HG03060 (cell line): ENCODE measurements around the gene CYB561D2.
"Not testable (repeated sequence)": the region's sequence is repeated elsewhere in the genome, so short reads cannot be mapped to it uniquely, and the experiment has no call there.

Experiments
- ATAC-seq: cut with Tn5 transposase; IDR thresholded peaks from one replicate; pipeline ENCODE4 v1.9.1; 2021; ENCODE audit warnings: low read depth, moderate number of reproducible peaks; ENCODE audit not compliant: unreplicated experiment

CYB561D2 gene, protein sequence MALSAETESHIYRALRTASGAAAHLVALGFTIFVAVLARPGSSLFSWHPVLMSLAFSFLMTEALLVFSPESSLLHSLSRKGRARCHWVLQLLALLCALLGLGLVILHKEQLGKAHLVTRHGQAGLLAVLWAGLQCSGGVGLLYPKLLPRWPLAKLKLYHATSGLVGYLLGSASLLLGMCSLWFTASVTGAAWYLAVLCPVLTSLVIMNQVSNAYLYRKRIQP

GRCh38 chr3:50350527-50351322 is at the start of gene CYB561D2, which contains the start of gene NPRL2:
TSS of gene CYB561D2 (plus strand) at chr3:50350862. CDS start at chr3:50351434, 572 bp downstream.
TSS of gene NPRL2 (minus strand) at chr3:50350775. CDS start at chr3:50350652, 123 bp downstream.
- ATAC-seq = peak; percentile 79

DNA sequence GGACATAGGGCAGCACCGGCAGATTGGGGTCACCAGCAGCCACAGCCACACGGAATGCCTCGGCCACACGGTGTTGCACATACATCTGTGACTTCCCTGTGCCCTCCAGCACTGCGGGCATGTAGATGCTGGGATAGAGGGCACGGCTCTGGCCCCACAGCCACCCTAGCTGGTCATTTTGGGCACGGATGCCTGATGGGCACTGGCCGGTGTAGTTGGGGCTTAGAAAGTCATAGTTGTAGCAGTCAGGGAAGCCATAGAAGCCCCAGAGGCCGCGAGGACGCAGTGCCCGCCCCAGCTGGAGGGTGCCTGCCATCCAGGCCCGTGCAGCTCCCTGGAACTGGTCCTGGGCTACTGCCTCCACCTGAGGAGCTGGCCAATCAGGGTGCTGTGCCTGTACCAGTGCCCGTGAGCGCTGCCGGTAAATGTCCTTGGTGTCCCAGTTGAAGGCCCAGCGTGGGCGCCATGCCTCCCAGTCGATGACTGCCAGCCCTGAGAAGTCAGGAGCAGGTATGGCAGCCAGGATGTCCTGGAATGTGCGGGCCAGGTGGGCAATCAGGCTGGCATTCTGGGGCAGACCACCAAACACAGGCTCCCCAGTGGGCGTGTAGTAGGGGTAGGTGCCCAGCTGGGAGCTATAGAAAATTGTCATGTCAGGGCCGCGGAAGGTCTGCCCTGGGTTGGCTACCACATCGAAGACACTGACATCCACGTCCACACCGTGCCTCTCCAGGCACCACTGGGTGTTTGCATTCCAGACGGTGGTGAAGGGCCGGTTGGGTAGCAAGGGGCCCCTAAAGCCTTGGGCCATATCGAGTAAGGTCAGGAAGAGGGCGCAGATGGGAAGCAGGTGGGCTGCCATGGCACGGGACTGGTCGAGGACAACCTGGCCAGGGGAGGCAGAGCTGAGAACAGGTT is 48.3 kb upstream of the CYB561D2 start:
- ATAC-seq = no peak

DNA sequence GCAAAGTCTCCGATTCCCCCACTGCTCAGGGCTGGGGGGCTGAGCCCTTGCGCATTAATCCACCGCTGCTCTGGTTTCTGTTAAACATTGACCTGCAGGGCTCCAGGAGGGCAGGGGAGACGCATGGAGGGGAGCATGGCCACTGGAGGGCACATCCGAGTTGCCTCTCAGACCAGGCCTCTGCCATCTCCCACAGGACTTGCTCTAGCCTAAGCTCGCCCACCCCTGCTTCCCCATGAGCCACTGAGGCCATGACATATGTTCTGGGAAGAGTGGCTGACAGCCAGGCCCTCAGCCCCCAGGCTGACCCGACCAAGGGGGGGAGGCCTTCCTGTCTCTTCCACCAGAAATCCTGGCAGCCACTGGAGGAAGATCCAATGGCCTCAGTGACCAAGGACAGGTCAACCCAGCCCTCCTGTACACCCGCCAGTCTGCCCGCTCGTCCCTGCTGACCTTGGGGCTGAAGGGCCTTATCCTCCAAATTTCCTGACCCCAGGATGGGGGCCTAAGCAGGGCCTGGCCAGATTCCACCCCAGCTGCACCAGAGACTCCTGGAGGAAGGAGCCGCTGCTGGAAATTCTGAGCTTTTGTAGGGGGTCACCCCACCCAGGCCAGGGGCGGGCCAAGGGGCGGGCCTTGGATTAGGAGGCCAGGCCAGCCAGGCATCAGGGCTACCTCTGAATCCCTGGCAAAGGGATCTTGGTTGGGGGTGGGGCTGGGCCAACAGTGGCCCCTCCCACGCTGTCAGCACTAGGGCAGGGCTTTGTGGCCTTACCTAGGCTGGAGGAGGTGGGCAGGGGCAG is 47.4 kb upstream of the CYB561D2 start, which contains the start of gene HYAL1:
Gene HYAL1, minus strand, starts transcription at position 562 of the 803 bp plus-strand sequence. CDS start 618 bp downstream, outside the sequence.
- no peak for ATAC-seq

- ATAC-seq = no peak
Observed at GRCh38 chr3:50304601-50305000, 46.1 kb upstream of the CYB561D2 start.

- ATAC-seq = not testable (repeated sequence)
Observed at GRCh38 chr3:50312041-50312440, 38.6 kb upstream of the CYB561D2 start.

- no peak for ATAC-seq
Observed at GRCh38 chr3:50314342-50314741, 36.3 kb upstream of the CYB561D2 start.

DNA sequence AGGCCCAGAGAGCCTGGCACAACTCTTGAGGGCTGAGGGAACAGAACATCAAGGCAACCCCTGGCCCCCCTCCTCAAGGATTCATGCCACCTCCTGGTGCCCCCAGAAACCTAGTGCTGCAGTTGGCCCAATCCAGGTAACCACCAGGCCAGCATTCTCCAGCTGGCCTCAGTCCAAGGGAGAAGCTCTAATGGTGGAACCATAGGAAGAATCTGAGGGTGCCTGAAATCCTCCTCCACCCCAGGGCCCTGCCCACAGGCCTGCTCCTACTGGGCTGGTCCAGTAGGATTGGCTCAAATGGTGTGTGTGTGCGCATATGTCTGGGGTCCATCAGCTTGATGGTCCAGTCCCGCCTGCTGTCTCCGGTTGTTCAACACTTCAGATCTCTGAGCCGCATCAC is 35.8 kb upstream of the CYB561D2 start:
- ATAC-seq = no peak

DNA sequence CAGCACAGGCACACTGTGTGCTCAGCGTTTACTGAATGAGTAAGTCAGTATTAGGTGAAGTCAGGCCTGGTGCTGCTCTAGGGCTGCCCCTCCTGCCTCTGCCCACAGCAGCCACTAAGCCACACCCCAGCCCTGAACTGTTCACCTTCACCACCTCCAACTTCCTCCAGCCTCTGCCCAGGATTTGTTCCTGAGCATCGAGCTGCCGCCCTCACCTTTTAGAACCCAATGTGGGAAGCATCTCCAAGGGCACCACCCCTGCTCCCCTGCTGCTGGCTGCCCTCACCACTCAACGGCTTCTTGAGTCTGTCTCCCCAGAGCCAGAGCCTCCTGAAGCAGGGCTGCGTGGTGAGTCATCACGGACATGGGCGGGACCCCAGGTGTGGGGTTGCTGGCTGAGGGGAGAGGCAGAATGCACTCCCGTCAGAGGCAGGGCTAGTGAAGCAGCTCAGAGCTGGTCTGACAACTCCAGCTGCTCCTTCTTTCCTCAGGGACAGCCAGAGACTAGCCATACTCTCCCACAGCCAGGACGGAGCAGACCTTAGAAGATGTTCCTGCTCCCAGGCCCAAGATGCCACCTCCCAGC is 33.9 kb upstream of the CYB561D2 start:
- ATAC-seq = no peak

DNA sequence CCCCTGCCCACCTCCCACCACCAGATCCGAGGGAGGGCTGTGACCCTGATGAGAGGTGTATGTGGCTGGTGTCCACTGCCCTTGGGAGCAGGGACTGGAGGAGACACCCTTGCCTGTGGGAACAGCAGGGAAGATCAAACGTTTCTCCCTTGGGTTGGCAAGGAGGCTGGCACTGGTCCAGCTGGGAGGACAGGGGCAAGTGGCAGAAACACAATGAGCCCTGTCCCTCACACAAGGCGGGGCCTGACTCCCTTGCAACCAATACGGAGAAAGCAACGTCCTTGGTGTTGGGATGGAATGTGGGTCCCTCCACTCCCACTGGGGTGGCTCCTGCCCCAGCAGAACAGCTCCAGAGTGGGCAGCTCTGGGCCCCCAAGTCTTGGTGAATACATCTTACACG is 33.4 kb upstream of the CYB561D2 start:
- no peak for ATAC-seq

DNA sequence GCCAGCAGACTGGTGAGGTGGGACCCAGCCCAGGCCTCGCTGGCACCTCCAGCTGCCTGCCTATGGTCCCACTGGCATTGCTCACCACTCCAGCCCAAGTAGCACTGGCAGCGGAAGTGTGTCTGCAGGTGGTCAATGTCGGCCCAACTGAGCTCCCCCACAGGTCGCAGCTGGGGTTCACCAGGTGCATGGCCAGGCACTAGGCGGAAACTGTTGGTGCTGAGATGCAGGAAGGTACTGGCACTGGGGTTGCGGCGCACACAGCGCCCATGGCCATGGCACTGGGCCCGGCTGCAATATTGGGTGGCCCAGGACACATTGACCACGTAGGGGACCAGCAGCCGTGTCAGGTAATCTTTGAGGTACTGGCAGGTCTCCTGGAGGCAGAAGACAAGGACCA is 32.5 kb upstream of the CYB561D2 start:
- no peak for ATAC-seq

DNA sequence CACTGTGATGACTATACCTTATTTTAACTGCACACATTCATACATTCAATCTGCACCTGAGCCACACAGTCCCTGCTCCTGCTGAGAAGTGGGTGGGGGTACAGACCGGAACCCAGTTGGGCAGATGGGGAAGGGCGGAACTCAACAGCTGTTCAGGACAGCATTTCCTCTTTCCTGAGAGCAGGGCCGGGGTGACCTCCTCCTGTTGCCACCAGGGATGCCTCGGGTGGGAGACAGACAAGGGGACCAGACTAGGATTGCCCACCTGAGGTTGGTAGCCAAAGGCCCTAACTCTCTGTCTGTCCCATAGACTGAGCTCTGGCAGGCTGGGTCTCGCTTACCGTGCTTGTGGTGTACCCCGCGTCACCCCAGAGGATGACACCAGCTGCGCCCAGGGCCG is 32.0 kb upstream of the CYB561D2 start:
- ATAC-seq = no peak

DNA sequence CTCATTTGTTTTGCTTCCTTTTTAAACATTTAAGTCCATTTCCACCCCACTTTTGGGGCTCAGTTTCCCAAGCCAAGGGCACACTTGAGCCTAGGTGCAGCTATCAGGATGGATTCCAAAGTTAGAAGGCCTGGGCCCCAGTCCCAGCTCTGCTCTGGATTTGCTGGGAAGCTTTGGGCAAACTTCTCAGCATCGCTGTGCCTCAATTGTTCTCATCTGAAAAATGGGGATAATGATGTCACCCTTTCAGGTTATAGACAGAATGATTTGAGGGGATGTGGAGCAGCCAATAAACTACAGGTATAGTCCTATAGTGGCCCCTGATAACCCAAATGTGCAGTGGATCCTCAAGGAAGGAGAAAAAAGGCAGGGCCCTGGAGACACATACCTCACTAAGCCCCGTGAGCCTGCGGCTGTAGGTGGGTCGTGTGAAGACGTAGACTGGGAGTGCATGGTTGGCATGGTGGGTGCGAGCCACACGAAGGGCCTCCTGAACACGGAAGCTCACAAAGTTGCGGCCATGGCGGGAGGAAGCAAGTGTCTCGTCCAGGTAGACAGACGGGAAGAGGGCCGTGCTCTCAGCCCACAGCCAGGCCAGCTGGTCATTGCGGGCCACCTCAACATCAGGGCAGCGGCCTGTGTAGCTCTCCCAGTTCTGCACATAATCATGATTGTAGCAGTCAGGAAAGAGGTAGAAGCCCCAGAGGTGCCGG is 31.3 kb upstream of the CYB561D2 start:
- ATAC-seq = no peak

DNA sequence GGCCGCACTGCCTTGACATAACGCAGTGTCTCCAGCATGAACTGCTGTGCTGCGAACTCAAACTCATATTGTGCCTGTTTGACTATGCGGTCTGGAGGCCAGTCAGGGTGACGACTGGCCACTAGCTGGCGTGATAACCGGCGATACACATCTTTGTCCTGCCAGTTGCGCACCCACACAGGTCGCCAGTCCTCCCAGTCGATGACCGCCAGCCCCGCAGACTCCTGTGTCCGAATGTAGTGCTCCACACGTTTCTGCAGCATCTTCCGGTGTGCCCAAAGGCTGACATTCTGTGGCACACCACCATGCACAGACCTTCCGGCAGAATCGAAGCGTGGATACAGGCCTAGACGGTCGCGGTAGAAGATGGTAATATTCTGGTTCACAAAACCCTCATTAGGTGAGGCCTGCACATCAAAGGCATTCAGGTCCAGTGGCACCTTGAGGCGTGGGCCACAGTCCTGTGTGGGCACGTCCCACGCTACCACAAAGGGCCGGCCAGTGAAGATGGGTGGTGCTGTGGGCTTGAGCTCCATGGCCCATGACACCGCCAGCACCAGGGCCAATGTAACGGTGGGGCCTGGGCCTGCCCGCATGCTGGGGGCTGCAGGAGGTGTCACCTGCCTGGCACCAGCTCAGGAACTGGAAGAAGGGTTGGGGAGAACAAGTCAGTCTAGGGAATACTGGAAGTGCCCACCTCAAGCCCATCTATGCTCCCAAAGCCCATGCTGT is 30.6 kb upstream of the CYB561D2 start:
- ATAC-seq = no peak

- ATAC-seq = peak; percentile 19
Observed at GRCh38 chr3:50320853-50321335, 29.8 kb upstream of the CYB561D2 start.

DNA sequence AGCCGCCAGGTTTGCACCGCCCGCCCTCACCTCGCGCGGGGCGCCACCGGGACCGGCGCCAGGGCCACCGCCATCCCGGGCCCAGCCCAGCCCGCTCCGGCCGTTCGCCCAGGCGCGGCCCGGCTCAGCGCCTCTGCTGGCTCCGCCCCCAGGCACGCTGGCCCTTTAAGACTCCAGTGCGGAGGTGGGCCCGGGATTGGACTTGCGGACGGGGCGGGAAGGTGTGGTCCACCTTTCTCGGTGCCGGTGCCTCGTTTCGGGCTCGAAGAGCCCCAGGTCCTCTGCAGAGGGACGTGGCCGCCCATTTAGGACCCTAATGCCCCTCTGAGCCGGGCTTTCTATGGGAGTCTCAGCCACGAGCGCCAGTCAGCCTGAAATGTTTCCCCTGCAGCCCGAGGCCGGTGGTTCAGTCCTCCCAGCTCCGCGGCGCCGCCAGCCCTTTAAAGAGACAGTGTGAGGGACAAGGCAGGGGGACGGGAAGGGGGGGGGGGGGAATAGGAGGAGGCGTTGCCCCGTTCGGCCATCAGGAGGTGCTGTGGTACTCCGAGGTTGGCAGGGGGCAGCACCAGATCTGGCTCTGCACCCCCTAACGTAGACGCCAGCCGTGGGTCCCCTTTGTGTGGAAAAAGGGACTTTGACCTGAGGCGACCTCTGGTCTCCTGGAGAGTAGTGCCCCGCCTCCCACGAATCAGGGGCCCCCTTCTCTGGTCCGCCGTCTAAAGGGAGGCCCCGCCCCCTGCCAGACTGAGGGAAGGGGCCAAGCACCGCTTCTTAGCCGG is 29.1 kb upstream of the CYB561D2 start:
- peak; percentile 59 for ATAC-seq

GRCh38 chr3:50322115-50322385 is 28.6 kb upstream of the CYB561D2 start:
- no peak for ATAC-seq

- ATAC-seq = no peak
Observed at GRCh38 chr3:50322386-50323091, 28.1 kb upstream of the CYB561D2 start, which contains the start of gene HYAL2. TSS of gene HYAL2 (minus strand) at chr3:50322745. CDS start at chr3:50320489, 2,256 bp downstream.
